ENCODE data around the gene ZNF407. TPM values are rescaled to one million over a fixed set of nuclear protein-coding genes. Genes with fewer than 3 reads are reported as not detected.

Gene ZNF407
- total RNA-seq, 1 experiment from 2014 or later, result 8.2 TPM

- no peak for DNase-seq (ENCODE audit: low read depth)
These were observed 33.1 kb downstream of the ZNF407 start for GRCh38 chr18:74630804-74631203.

- no peak for DNase-seq (ENCODE audit: low read depth)
These were observed 33.5 kb downstream of the ZNF407 start for GRCh38 chr18:74631212-74631611.

- no peak for DNase-seq (ENCODE audit: low read depth)
These were observed 34.1 kb downstream of the ZNF407 start for GRCh38 chr18:74631623-74632350.

GRCh38 chr18:74632351-74632679 lies 34.6 kb downstream of the ZNF407 start:
- no peak for DNase-seq (ENCODE audit: low read depth)

GRCh38 chr18:74632856-74633255 lies 35.2 kb downstream of the ZNF407 start:
- no peak for DNase-seq (ENCODE audit: low read depth)

GRCh38 chr18:74633652-74634352 lies 36.1 kb downstream of the ZNF407 start:
- DNase-seq (ENCODE audit: low read depth), result peak; percentile 26

- DNase-seq (ENCODE audit: low read depth), result no peak
These were observed 37.7 kb downstream of the ZNF407 start for GRCh38 chr18:74635224-74635975.

GRCh38 chr18:74637070-74637469 lies 39.4 kb downstream of the ZNF407 start:
- no peak for DNase-seq (ENCODE audit: low read depth)

- no peak for DNase-seq (ENCODE audit: low read depth)
These were observed 40.5 kb downstream of the ZNF407 start for GRCh38 chr18:74638210-74638609.

GRCh38 chr18:74644713-74645112 lies 47.0 kb downstream of the ZNF407 start:
- no peak for DNase-seq (ENCODE audit: low read depth)

- DNase-seq (ENCODE audit: low read depth), result no peak
These were observed 48.0 kb downstream of the ZNF407 start for GRCh38 chr18:74645679-74646078.

GRCh38 chr18:74651327-74652128 lies 53.9 kb downstream of the ZNF407 start:
- no peak for DNase-seq (ENCODE audit: low read depth)

GRCh38 chr18:74652392-74652988 lies 54.8 kb downstream of the ZNF407 start:
- DNase-seq (ENCODE audit: low read depth), result peak; percentile 50

GRCh38 chr18:74654638-74655037 lies 57.0 kb downstream of the ZNF407 start:
- DNase-seq (ENCODE audit: low read depth), result peak; percentile 3

GRCh38 chr18:74661008-74661407 lies 63.3 kb downstream of the ZNF407 start:
- no peak for DNase-seq (ENCODE audit: low read depth)

- no peak for DNase-seq (ENCODE audit: low read depth)
These were observed 64.0 kb downstream of the ZNF407 start for GRCh38 chr18:74661691-74662090.

GRCh38 chr18:74662622-74663021 lies 65.0 kb downstream of the ZNF407 start:
- DNase-seq (ENCODE audit: low read depth), result no peak

GRCh38 chr18:74665346-74665745 lies 67.7 kb downstream of the ZNF407 start:
- no peak for DNase-seq (ENCODE audit: low read depth)

GRCh38 chr18:74665905-74666304 lies 68.2 kb downstream of the ZNF407 start:
- no peak for DNase-seq (ENCODE audit: low read depth)

GRCh38 chr18:74669136-74669798 lies 71.6 kb downstream of the ZNF407 start:
- DNase-seq (ENCODE audit: low read depth), result no peak

GRCh38 chr18:74672371-74672770 lies 74.7 kb downstream of the ZNF407 start:
- DNase-seq (ENCODE audit: low read depth), result no peak
